Left renal cortex interstitium (tissue), 4 donors: ENCODE measurements around the gene KANSL1. TPM values are rescaled to one million over a fixed set of nuclear protein-coding genes. Genes with fewer than 3 reads are reported as not detected.

Experiments
- DNase-seq, 4 donors: peaks; one replicate each; pipeline ENCODE4 v3.0.0-alpha.2; 2013; ENCODE audit warnings: low read depth in 4 of 4, low spot score in 2 of 4, missing footprints in 1 of 4
- polyA plus RNA-seq, 4 donors: library from polyadenylated mRNA; unstranded; fragments of 120-200 nt; gene quantifications; one replicate each; pipeline ENCODE4 v1.2.1, GENCODE V29; 2013; ENCODE audit not compliant: insufficient read length in 4 of 4

KANSL1 gene
- polyA plus RNA-seq, 4 donors, result 50.6 to 111 (median 63.5) TPM

DNA sequence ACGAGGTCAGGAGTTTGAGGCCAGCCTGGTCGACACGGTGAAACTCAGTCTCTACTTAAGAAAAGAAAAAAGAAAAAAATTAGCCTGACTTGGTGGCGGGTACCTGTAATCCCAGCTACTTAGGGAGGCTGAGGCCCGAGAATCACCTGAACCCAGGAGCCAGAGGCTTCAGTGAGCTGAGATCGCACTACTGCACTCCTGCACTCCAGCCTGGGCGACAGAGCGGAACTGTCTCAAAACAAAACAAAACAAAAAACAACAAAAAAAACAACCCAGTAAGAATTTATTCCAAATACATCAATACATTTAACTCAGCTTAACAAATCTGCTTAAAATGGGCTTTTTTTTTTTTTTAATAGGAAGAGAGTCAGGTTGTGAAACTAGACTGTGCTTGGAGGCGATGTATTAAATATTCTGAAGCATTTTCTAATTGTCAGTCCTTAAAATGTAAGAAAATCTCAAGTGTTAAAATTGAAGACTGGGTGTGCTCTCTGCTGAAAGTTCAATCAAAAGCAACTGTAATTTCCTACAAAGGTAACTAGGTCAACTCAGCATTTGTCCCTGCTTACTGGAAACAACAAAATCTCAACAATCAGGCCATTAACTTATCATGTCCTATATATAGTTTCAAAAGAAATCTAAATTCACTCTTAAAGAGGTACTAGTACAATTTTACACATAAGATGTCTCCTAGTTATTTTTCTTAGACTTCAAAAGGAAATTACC, 23.2 kb downstream of the KANSL1 start:
- DNase-seq, result no peak

DNA sequence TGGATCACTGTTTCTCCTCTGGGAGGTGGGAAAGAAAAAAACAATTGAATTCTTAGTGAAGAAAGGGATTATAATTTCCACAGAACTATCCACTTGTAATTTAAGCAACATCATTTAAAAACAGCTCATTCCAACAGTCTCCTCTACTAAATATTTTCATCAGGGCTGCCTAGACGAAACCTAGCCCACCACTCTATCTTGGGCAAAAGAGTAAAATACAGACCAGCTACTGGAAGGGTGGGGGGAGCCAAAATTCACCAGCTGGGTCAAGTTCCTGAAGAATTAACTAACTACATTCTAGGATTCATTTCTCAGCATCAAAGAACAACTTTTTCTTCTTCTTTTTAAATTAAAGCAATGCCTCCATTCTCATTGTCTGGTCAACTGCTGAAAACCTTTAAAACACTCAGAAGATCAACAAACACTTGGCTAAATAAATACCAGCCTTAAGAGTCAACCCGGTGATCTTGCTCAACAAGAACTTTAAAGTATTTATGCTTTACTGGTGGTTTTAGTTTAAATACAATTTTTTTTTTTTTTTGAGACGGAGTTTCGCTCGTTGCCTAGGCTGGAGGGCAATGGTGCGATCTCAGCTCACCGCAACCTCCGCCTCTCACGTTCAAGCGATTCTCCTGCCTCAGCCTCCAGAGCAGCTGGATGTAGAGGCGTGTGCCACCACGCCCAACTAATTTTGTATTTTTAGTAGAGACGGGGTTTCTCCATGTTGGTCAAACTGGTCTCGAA, 25.2 kb downstream of the KANSL1 start:
- DNase-seq, result no peak

GRCh38 chr17:46167267-46167666, 26.0 kb downstream of the KANSL1 start:
- DNase-seq, result no peak

DNA sequence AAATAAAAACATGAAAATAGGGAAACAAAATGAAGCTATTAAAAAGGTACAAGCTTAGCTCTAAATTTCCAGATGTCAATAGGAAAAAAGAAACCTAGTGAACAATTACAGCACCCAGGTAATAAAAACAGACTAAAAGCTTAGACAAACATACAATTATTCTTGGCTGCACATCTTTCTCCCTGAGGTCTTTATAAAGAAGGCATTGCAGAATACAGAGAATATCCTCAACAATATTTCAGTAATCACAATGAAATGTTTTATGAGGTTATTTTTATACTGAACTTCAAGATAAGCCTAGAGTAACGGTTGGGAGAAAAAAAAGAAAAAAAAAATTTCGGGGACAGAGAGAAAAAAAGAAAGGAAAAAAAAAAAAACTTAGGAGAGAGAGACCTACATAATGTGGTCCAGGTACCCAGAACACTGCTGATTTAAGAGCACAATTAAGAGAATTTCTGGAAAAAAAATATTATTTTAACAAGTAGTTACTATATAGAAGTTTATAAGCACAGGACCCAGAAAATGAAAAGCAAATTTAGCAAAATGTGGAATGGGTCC, 26.5 kb downstream of the KANSL1 start:
- no peak for DNase-seq

GRCh38 chr17:46163929-46164594, 29.2 kb downstream of the KANSL1 start:
- DNase-seq, result no peak

DNA sequence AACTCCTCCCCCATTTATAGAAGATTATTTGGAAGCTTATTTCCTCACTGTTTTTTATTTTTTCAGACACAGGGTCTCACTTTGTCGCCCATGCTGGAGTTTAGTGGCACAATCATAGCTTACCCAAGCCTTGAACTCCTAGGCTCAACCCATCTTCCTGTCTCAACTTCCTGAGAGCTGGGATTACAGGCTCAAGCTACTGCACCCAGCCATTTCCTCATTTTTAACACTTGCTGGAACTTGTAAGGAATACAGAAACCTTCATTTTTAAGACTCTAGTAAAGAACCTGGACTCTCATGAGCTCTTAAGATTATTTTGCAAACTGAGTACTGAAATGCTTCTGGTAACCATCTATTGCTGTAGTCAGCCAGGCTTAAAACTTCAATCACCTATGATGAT, 29.9 kb downstream of the KANSL1 start:
- no peak for DNase-seq

DNA sequence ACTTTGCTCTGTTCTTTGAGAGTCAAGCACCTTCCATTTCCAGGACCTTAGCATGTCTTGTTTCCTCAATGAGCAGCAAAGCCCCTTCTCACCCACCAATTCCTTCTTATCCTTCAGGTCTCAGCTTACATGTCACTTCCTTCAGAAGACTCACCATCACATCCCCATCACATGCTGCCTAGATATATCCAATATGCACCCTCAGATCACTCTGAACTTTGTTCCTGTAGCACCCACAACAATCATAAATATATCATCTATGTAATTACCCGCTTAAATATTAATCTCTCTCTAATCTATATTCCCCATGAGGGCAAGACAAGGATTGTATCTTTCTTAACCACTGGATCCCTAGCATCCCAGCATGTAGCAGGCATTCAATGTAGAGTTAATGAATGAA, 30.4 kb downstream of the KANSL1 start:
- DNase-seq, result no peak

DNA sequence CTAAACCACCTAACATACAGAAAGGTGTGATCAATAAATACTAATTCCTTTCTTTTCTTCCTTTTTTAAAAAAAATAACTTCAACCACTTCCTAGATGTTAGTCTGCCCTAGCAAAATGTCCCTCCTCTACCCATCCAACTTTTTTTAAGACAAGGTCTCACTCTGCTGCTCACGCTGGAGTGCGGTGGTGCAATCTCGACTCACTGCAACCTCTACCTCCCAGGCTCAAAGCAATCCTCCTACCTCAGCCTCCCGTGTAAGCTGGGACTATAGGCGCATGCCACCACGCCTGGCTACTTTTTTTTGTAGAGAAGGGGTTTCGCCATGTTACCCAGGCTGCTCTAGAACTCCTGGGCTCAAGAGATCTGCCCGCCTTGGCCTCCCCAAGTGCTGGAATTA, 33.1 kb downstream of the KANSL1 start:
- DNase-seq, result no peak

DNA sequence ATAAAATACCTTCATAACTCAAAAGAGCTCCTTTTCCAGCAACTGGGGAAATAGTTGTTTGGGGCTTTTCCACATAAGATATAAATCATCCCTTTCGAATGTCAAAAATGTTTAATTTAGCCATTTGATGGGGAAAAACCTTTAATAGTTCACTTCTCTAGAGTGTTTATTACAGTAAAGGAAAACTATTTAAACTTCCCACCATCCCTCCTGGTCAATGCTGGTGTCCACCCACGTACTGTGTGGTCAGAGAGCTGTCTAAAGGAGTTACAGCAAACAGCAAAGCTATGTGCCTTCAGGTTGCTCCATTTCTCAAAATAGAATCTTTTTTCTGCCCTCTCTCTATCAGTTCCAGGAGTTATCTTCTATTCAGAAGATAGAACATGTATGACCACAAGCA, 33.5 kb downstream of the KANSL1 start:
- DNase-seq, result no peak

GRCh38 chr17:46158323-46159296, 34.6 kb downstream of the KANSL1 start:
- no peak for DNase-seq

- DNase-seq, result no peak
These were observed 35.7 kb downstream of the KANSL1 start for GRCh38 chr17:46157443-46158062.

DNA sequence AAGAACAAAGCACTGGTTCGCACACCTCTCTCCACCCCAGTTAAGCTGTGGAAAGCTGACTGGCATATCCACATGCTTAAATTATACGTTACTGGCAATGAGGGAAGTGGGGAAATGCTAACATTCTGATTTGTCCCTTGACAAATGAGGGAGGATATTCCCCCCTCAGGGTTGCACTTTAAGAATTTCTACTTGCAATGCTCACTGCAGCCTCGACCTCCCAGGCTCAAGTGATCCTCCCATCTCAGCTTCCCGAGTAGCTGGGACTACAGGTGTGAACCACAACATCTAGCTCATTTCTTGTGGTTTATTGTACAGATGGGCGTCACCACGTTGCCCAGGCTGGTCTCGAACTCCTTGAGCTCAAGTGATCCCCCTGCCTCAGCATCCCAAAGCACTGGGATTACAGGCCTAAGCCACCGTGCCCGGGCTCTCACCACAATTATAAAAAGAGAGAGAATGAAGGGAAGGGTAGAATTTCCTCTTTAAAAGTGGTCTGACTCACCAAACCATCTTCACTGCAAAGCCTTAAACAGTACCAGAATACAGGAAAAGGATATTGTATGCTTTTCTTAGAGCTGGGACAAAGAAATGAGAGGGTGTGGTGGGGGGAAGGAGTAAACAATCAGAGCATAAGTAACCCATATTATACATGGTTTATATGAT, 38.9 kb downstream of the KANSL1 start:
- DNase-seq, result no peak

GRCh38 chr17:46152423-46152822, 40.8 kb downstream of the KANSL1 start:
- no peak for DNase-seq

DNA sequence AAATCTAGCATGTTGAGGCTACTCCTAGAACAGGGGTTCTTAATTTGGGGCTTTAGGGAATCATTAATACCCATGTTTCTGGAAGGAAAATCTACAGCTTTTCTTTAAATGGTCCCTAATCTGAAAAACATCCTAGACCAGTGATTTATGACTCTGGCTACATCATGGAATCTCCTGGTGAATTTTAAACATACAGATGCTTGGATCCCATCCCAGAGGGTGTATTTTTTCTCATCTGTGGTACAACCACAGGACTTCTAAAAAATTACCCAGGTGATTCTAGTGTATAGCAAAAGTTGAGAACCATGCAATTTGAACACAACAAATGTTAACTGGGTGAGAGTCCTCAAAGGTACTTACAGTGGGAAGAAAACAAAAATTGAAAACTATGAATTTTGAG, 41.5 kb downstream of the KANSL1 start:
- no peak for DNase-seq

- no peak for DNase-seq
These were observed 42.8 kb downstream of the KANSL1 start for GRCh38 chr17:46150216-46150963.

DNA sequence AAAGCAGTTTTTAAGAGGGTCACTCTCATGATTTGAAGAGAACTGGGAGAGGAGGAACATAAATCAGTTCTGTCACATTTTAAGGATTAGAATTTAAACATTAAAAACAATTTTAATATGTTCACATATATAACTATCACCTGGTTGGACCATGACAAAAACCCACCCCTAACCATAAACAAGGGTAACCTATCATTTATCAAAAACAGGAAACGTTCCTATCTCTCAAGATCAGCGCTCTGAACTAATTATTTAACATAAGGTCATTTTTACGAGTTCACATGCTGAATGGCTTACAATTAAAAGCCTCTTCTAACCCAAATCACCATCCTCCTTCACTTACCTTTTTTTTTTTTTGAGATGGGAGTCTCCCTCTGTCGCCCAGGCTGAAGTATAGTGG, 45.0 kb downstream of the KANSL1 start:
- no peak for DNase-seq

DNA sequence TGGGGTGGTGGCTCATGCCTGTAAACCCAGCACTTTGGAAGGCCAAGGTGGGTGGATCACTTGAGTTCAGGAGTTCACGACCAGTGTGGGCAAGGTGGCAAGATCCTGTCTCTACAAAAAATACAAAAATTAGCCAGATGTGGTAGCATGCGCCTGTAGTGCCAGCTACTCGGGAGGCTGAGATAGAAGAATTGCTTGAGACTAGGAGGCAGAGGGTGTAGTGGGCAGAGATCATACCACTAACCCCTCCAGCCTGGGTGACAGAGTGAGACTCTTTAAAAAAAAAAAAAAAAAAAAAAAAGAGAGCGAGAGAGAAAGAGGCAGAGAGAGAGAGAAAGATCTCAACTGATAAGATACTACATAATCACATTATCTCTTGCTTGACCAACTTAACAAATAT, 45.9 kb downstream of the KANSL1 start:
- DNase-seq, result no peak

DNA sequence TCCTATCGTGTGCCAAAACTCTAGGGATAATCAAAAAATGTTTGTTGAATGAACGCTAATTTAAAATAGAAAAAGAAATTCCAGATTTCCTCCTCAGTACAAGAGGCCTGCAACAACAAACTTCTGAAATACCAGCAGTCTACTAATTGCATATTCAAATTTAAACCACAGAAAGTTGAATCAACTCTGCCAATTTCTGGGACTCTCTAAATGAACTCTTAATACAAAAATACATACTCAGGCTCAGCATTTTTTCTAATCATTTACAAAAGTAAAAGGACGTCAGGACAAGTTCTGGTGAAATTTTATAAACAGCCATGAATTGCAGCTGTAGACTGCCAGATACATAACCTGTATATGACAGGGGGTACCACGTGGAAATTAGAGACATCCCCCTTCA, 49.0 kb downstream of the KANSL1 start:
- no peak for DNase-seq

GRCh38 chr17:46143827-46144236, 49.4 kb downstream of the KANSL1 start:
- DNase-seq, result no peak
